B cell (primary cell): ENCODE measurements around the gene MVB12B. TPM values are rescaled to one million over a fixed set of nuclear protein-coding genes. Genes with fewer than 3 reads are reported as not detected.

Experiments used
- ATAC-seq: fragments of 200-7000 bp; cut with Tn5 transposase; one replicate; pipeline ENCODE4 v1.10.0; 2021; ENCODE audit warnings: low read depth, mild to moderate bottlenecking, moderate number of reproducible peaks, moderate library complexity
- CTCF ChIA-PET: fragments of 350-600 bp; sonication (Branson Sonifier 250); formaldehyde crosslinking; loops from one replicate; lab custom pipeline; 2021; ENCODE audit warnings: antibody characterized with exemption, inconsistent platforms; lab: Charles Lee
- POLR2A ChIA-PET: fragments of 350-600 bp; sonication (Branson Sonifier 250); formaldehyde crosslinking; loops from one replicate; lab custom pipeline; 2021; ENCODE audit warnings: antibody characterized with exemption; lab: Charles Lee
- DNase-seq: peaks from one replicate; pipeline ENCODE4 v3.0.0; 2013
- H2AFZ ChIP-seq: 2 replicates; pipeline ENCODE4 v1.6.1; 2012; ENCODE audit warnings: mild to moderate bottlenecking, low read depth, low read length; ENCODE audit not compliant: insufficient read depth, poor library complexity, severe bottlenecking
- H3K27ac ChIP-seq, 2 donors: 1 replicate in 1 of 2; 2 replicates in 1 of 2; pipeline ENCODE4 v1.5.1; 2012 to 2013; ENCODE audit warnings: low read length in 2 of 2, mild to moderate bottlenecking in 2 of 2, moderate library complexity in 1 of 2
- H3K27me3 ChIP-seq, 4 experiments: fragments of 200-600 bp in 1 of 4; sonication (generic) in 1 of 4; replicated peaks in 1 of 4; 1 replicate in 2 of 4; 2 replicates in 2 of 4; pipeline versions ENCODE4 v1.6.1 to v1.7.0; 2013 to 2016; ENCODE audit warnings: low read length in 3 of 4, mild to moderate bottlenecking in 2 of 4, mixed read lengths in 1 of 4, moderate library complexity in 1 of 4; ENCODE audit not compliant: insufficient read depth in 4 of 4, control insufficient read depth in 3 of 4; ENCODE audit errors: control extremely low read depth in 1 of 4
- H3K36me3 ChIP-seq, 2 experiments: replicated peaks in 1 of 2; 1 replicate in 1 of 2; 2 replicates in 1 of 2; pipeline versions ENCODE4 v1.6.1 to v1.7.1; 2013; ENCODE audit warnings: low read length in 1 of 2; ENCODE audit not compliant: insufficient read depth in 2 of 2, control insufficient read depth in 1 of 2; ENCODE audit errors: control extremely low read depth in 1 of 2, extremely low read depth in 1 of 2
- H3K4me1 ChIP-seq, 2 donors: fragments of 200-600 bp in 1 of 2; sonication (generic) in 1 of 2; 1 replicate in 1 of 2; 2 replicates in 1 of 2; pipeline versions ENCODE4 v1.5.1 to v1.6.1; 2013 to 2017; ENCODE audit warnings: low read length in 2 of 2; ENCODE audit not compliant: control insufficient read depth in 2 of 2, insufficient read depth in 2 of 2
- H3K4me2 ChIP-seq: replicated peaks from 2 replicates; pipeline ENCODE3; 2012; ENCODE audit warnings: mild to moderate bottlenecking, low read depth, low read length; ENCODE audit not compliant: poor library complexity, severe bottlenecking
- H3K4me3 ChIP-seq, 5 experiments: fragments of 200-600 bp in 1 of 5; sonication (generic) in 1 of 5; 1 replicate in 3 of 5; 2 replicates in 2 of 5; pipeline versions ENCODE4 v1.5.1 to v1.7.0; 2011 to 2016; ENCODE audit warnings: low read length in 4 of 5, mild to moderate bottlenecking in 4 of 5, low read depth in 2 of 5, control low read depth in 1 of 5, moderate library complexity in 1 of 5; ENCODE audit not compliant: insufficient read depth in 1 of 5; ENCODE audit errors: control extremely low read depth in 1 of 5, extremely low read depth in 1 of 5
- H3K79me2 ChIP-seq: fragments of 200-600 bp; sonication (generic); one replicate; pipeline ENCODE4 v1.6.0; 2016; ENCODE audit warnings: low read length; ENCODE audit not compliant: control insufficient read depth, insufficient read depth
- H3K9ac ChIP-seq: fragments of 200-600 bp; sonication (generic); 2 replicates; pipeline ENCODE4 v1.6.1; 2017; ENCODE audit warnings: mild to moderate bottlenecking, low read length, moderate library complexity
- H3K9me3 ChIP-seq, 3 donors: one replicate each; pipeline versions ENCODE4 v1.6.1 to v1.7.1; 2013; ENCODE audit warnings: low read length in 2 of 3; ENCODE audit not compliant: control insufficient read depth in 2 of 3, insufficient read depth in 1 of 3; ENCODE audit errors: control extremely low read depth in 1 of 3
- H4K20me1 ChIP-seq: 2 replicates; pipeline ENCODE4 v1.6.0; 2012; ENCODE audit warnings: mild to moderate bottlenecking, low read length; ENCODE audit not compliant: insufficient read depth, control insufficient read depth, poor library complexity, severe bottlenecking
- H3K27ac Mint-ChIP-seq: one replicate; pipeline ENCODE4 v1.8.0; 2021; ENCODE audit warnings: mixed read lengths
- H3K27me3 Mint-ChIP-seq: one replicate; pipeline ENCODE4 v1.8.0; 2021; ENCODE audit warnings: mixed read lengths
- H3K4me1 Mint-ChIP-seq: one replicate; pipeline ENCODE4 v1.8.0; 2021; ENCODE audit warnings: mixed read lengths
- H3K4me3 Mint-ChIP-seq: one replicate; pipeline ENCODE4 v1.8.0; 2021; ENCODE audit warnings: mixed read lengths
- H3K9me3 Mint-ChIP-seq: one replicate; pipeline ENCODE4 v1.8.0; 2022; ENCODE audit warnings: mixed read lengths; ENCODE audit not compliant: insufficient read depth
- EZH2 ChIP-seq: IDR thresholded peaks from 2 replicates; pipeline ENCODE4 v1.6.1; 2012; ENCODE audit warnings: borderline replicate concordance, low read depth, mild to moderate bottlenecking, moderate library complexity, low read length; ENCODE audit not compliant: insufficient read depth, poor library complexity, severe bottlenecking
- WGBS: methylation state at CpG from one replicate; pipeline ENCODE4 v1.1.5; 2013; ENCODE audit warnings: missing lambda C conversion rate; ENCODE audit not compliant: insufficient coverage; 5-methylcytosine and 5-hydroxymethylcytosine counted together
- intact Hi-C: fragments of 100-400 bp; cut with micrococcal nuclease; formaldehyde crosslinking; loops from one replicate; pipeline ENCODE4 v1.10.0; 2022
- polyA plus RNA-seq: library from polyadenylated mRNA; depleted of rRNA; stranded (reverse); fragments of >200 nt; gene quantifications from 2 replicates; pipeline ENCODE4 v1.2.3, GENCODE V29; 2012
- total RNA-seq, 2 donors: library from RNA; stranded (reverse); fragments of 120-200 nt in 1 of 2; gene quantifications; 1 replicate in 1 of 2; 2 replicates in 1 of 2; pipeline versions ENCODE4 v1.2.3 to v1.2.4, GENCODE V29; 2013 to 2022
- TF ChIP-seq, protein P1 (sequence below): fragments of 200-600 bp; IDR thresholded peaks from one replicate; pipeline ENCODE4 v1.8.0; 2022; ENCODE audit warnings: antibody characterized with exemption, mild to moderate bottlenecking

The MVB12B gene
- total and polyA plus RNA-seq, 2 donors (not counting 1 experiment from before 2014, with no cell fraction given): 1.2 to 9.8 TPM

DNA sequence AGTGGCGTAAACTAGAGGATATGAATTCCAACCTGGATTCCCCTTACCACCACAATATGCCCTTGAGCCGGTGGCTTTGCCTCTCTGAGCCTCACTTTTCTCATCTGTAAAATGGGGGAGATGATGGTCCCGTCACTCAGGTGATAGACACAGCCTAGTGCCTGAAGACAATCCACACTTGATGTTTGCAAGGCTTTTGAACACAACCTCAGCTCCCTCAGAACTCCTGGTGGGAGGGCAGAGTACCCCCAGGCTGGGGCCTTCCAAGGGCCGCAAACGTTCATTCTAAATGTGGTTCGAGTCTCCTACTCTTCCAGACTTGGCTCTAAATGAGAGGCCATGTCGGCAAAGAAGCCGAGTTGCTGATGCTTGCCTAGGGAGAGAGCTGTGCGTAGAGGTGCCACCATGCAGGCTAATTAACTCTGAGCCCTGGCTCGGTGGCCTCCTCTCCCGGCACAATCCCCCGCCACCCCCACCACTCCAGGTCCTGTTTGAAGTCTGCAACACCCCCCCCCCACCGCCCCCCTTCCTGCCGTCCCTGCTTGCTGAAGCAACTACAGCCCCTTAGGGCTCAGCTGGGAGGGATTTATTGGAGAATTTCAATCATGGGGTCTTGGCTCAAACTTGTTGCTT, 189.4 kb downstream of the MVB12B start:
- Mint-ChIP-seq H3K27me3 (peaks cover 49% of the 10 kb centered on the region), H3K9me3 (no peaks in the 10 kb centered on the region), H3K4me3 (peak overlapping the region; percentile 59), H3K27ac (no peak overlapping the region), H3K4me1 (peaks cover 26% of the 10 kb centered on the region)
- Histone ChIP-seq H4K20me1 (no peaks in the 10 kb centered on the region), H3K9me3 (peaks cover 0 to 5% (median 3%) of the 10 kb centered on the region in 3 donors), H3K79me2 (no peaks in the 10 kb centered on the region), H3K27ac (no peak overlapping the region), H3K4me1 (peaks cover 24 to 27% of the 10 kb centered on the region in 2 donors), H3K4me2 (no peak overlapping the region), H3K36me3 (no peaks in the 10 kb centered on the region), H3K9ac (no peak overlapping the region), H2AFZ (no peak overlapping the region), H3K4me3 (no peak overlapping the region), H3K27me3 (peaks cover 2 to 51% (median 27%) of the 10 kb centered on the region in 4 experiments)
- DNase-seq: no peak
- CTCF ChIA-PET: interaction anchor here (0.6 to 16.6 kb wide), 5 partner anchors 17 to 40 kb away, joined by 3 to 167 read pairs (median 10); no protein-coding TSS in a partner anchor
- ATAC-seq: no peak
- 63% methylated on average over 2 of the region's 14 CpGs for WGBS
- POLR2A ChIA-PET: no interaction called here
- TF ChIP-seq, protein P1, sequence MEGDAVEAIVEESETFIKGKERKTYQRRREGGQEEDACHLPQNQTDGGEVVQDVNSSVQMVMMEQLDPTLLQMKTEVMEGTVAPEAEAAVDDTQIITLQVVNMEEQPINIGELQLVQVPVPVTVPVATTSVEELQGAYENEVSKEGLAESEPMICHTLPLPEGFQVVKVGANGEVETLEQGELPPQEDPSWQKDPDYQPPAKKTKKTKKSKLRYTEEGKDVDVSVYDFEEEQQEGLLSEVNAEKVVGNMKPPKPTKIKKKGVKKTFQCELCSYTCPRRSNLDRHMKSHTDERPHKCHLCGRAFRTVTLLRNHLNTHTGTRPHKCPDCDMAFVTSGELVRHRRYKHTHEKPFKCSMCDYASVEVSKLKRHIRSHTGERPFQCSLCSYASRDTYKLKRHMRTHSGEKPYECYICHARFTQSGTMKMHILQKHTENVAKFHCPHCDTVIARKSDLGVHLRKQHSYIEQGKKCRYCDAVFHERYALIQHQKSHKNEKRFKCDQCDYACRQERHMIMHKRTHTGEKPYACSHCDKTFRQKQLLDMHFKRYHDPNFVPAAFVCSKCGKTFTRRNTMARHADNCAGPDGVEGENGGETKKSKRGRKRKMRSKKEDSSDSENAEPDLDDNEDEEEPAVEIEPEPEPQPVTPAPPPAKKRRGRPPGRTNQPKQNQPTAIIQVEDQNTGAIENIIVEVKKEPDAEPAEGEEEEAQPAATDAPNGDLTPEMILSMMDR: no peak
- no peak for TF ChIP-seq EZH2
- intact Hi-C loops: loop anchor here (2.0 kb wide), 1 partner anchor 15 kb away; no protein-coding TSS in a partner anchor

DNA sequence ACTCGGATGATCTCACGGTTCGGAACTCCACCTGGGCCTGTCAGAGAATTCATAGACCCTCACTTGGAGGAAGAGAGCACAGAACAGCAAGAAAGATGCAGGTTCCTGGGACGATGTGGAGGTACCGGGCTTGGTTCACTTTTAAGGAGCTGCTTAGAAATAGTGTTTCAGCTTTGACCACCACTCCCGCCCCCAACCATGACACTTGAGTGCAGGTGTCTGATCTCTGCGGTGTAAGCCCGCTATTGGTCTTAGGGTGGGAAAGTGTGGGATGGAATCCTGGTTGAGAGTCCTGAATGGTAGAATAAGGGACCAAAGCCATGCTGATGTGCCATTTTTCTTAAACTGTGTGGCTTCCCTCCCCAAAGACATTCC, 189.9 kb downstream of the MVB12B start:
- Histone ChIP-seq H3K4me2 (peak overlapping the region; percentile 83), H3K4me3 (peak overlapping the region in 1 of 5 experiments; percentile 62), H2AFZ (no peak overlapping the region), H3K79me2 (no peaks in the 10 kb centered on the region), H3K4me1 (peaks cover 24 to 27% of the 10 kb centered on the region in 2 donors), H3K9me3 (peaks cover 0 to 5% (median 3%) of the 10 kb centered on the region in 3 donors), H3K36me3 (no peaks in the 10 kb centered on the region), H4K20me1 (no peaks in the 10 kb centered on the region), H3K27ac (no peak overlapping the region), H3K9ac (peak overlapping the region; percentile 56), H3K27me3 (peaks cover 2 to 50% (median 27%) of the 10 kb centered on the region in 4 experiments)
- Mint-ChIP-seq H3K9me3 (no peaks in the 10 kb centered on the region), H3K4me3 (peak overlapping the region; percentile 84), H3K4me1 (peaks cover 26% of the 10 kb centered on the region), H3K27ac (no peak overlapping the region), H3K27me3 (peaks cover 45% of the 10 kb centered on the region)
- intact Hi-C loops: no loop called here
- TF ChIP-seq, protein P1: no peak
- TF ChIP-seq EZH2: no peak
- CTCF ChIA-PET: interaction anchor here (1.6 to 16.6 kb wide), 4 partner anchors 16 to 40 kb away, joined by 4 to 167 read pairs (median 22); no protein-coding TSS in a partner anchor
- DNase-seq (no peak), ATAC-seq (no peak)
- POLR2A ChIA-PET: interaction anchor here (0.7 to 2.6 kb wide), 2 partner anchors 15 to 40 kb away, joined by 3 to 10 read pairs; no protein-coding TSS in a partner anchor
- 93% methylated on average over 3 of the region's 8 CpGs for WGBS
